Sigmoid colon (tissue), 7 donors: ENCODE data around the gene EEFSEC. TPM values are rescaled to one million over a fixed set of nuclear protein-coding genes. Genes with fewer than 3 reads are reported as not detected.

Experiments
- DNase-seq: peaks from one replicate; pipeline ENCODE4 v3.0.0-alpha.2; 2019
- H3K27ac ChIP-seq, 4 donors: fragments of 200-600 bp; sonication (generic); one replicate each; pipeline ENCODE4 v1.5.1; 2016 to 2019; ENCODE audit warnings: mild to moderate bottlenecking in 1 of 4
- H3K27me3 ChIP-seq, 3 donors: fragments of 200-600 bp; sonication (generic); one replicate each; pipeline ENCODE4 v1.5.1; 2019; ENCODE audit warnings: mild to moderate bottlenecking in 1 of 3
- H3K36me3 ChIP-seq, 4 donors: fragments of 200-600 bp; sonication (generic); one replicate each; pipeline ENCODE4 v1.5.1; 2016 to 2019
- H3K4me1 ChIP-seq, 4 donors: fragments of 200-600 bp; sonication (generic); one replicate each; pipeline ENCODE4 v1.5.1; 2017 to 2019
- H3K4me3 ChIP-seq, 4 donors: fragments of 200-600 bp; sonication (generic); one replicate each; pipeline ENCODE4 v1.5.1; 2017 to 2019; ENCODE audit warnings: mild to moderate bottlenecking in 2 of 4, moderate library complexity in 1 of 4
- H3K9me3 ChIP-seq, 4 donors: fragments of 200-600 bp in 3 of 4; sonication (generic) in 3 of 4; one replicate each; pipeline versions ENCODE4 v1.5.1 to v1.6.1; 2013 to 2019
- EP300 ChIP-seq, 4 donors: sonication (generic); formaldehyde crosslinking; IDR thresholded peaks; one replicate each; pipeline ENCODE4 v1.6.1; 2017; ENCODE audit warnings: antibody characterized with exemption in 4 of 4
- POLR2A ChIP-seq, 2 donors: fragments of 450-650 bp; IDR thresholded peaks; one replicate each; pipeline ENCODE4 v1.6.1; 2016; ENCODE audit warnings: antibody characterized with exemption in 2 of 2, mild to moderate bottlenecking in 2 of 2, moderate library complexity in 2 of 2
- POLR2AphosphoS5 ChIP-seq, 4 donors: sonication (generic); formaldehyde crosslinking; IDR thresholded peaks; one replicate each; pipeline ENCODE4 v1.6.1; 2017; ENCODE audit warnings: antibody characterized with exemption in 4 of 4
- WGBS, 2 donors: extraction: QIAGEN DNeasy Blood & Tissue Kit; methylation state at CpG; one replicate each; pipeline ENCODE4 v1.1.7; 2013; 5-methylcytosine and 5-hydroxymethylcytosine counted together
- intact Hi-C: fragments of 100-400 bp; cut with DNase I; formaldehyde crosslinking; loops from one replicate; pipeline ENCODE4 v1.15.1; 2023
- polyA plus RNA-seq, 3 donors: library from polyadenylated mRNA; stranded (reverse); fragments of 200-250 nt; gene quantifications; one replicate each; pipeline ENCODE4 v1.2.3, GENCODE V29; 2013
- total RNA-seq, 4 donors: library from RNA; depleted of rRNA; stranded (reverse); fragments of >200 nt; gene quantifications; one replicate each; pipeline ENCODE4 v1.1.0, GENCODE V29; 2016
- TF ChIP-seq, protein P1 (sequence below), 4 experiments: fragments of 450-650 bp in 3 of 4; fragments of 200-600 bp in 1 of 4; IDR thresholded peaks; one replicate each; pipeline ENCODE4 v1.5.1; 2016 to 2019; ENCODE audit warnings: antibody characterized with exemption in 4 of 4, mild to moderate bottlenecking in 3 of 4, moderate library complexity in 2 of 4
- donor health status: healthy with polysubstance abuse.
- donor health status: Bipolar disorder and iron deficiency.
- donor health status: healthy.

EEFSEC gene
- total and polyA plus RNA-seq, 7 donors, result 5.3 to 16.1 (median 12.2) TPM

DNA sequence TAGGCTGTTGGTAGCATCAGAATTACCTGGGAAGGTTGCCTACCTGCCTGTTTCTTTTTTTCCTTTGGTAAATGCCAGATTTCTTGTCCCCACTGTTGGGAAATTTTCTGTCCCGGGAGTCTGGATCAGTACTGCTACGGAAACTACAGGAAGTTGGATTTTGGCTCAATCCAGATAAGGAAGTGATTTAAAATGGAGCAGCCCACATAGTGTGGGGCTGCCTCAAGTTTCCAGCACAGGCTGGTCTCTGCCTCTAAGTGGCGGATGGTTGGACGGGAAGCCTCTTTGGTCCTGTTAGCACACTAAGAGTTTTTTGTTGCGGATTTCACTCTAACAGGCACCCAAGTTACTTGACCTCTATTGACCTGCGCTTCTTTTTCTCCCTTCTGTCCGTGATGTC, 54.7 kb downstream of the EEFSEC start:
- Histone ChIP-seq H3K4me3 (no peak overlapping the region), H3K36me3 (no peaks in the 10 kb centered on the region), H3K9me3 (no peaks in the 10 kb centered on the region), H3K4me1 (peaks cover 0 to 17% (median 12%) of the 10 kb centered on the region in 4 donors), H3K27ac (no peak overlapping the region), H3K27me3 (no peaks in the 10 kb centered on the region)
- no peak for DNase-seq
- no peak for TF ChIP-seq POLR2A (IDR thresholded peaks at IDR 0.05)
- TF ChIP-seq, protein P1, sequence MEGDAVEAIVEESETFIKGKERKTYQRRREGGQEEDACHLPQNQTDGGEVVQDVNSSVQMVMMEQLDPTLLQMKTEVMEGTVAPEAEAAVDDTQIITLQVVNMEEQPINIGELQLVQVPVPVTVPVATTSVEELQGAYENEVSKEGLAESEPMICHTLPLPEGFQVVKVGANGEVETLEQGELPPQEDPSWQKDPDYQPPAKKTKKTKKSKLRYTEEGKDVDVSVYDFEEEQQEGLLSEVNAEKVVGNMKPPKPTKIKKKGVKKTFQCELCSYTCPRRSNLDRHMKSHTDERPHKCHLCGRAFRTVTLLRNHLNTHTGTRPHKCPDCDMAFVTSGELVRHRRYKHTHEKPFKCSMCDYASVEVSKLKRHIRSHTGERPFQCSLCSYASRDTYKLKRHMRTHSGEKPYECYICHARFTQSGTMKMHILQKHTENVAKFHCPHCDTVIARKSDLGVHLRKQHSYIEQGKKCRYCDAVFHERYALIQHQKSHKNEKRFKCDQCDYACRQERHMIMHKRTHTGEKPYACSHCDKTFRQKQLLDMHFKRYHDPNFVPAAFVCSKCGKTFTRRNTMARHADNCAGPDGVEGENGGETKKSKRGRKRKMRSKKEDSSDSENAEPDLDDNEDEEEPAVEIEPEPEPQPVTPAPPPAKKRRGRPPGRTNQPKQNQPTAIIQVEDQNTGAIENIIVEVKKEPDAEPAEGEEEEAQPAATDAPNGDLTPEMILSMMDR (IDR thresholded peaks at IDR 0.05), result no peak
- TF ChIP-seq EP300 (IDR thresholded peaks at IDR 0.05), result no peak
- no peak for TF ChIP-seq POLR2AphosphoS5 (IDR thresholded peaks at IDR 0.05)
- WGBS, 2 donors, result 92 to 95% methylated on average over 7 of the region's 7 CpGs
- intact Hi-C loops, result no loop called here

DNA sequence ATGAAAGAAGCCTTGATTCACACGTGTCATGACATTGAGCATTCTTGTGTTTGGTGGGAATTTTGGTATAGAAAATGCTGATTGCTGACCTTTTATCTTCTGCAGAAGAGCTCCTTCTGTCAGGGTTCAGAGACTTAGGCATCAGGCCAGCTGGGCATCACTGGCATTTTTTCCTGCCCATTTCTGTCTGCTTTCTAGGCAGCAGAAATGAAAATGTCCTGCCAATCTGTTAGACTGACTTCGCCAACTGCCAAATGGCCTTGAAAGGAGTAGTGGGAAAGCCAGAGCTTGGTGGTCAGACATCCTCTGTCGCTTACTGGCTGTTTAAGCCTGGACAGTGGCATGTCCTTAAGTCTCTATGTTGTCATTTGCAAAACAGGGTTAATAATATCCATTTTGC, 57.4 kb downstream of the EEFSEC start:
- intact Hi-C loops, result no loop called here
- WGBS, 2 donors, result 90 to 96% methylated on average over 3 of the region's 3 CpGs
- no peak for DNase-seq
- H3K9me3 ChIP-seq, result no peaks in the 10 kb centered on the region
- no peak overlapping the region for H3K4me3 ChIP-seq
- no peak overlapping the region for H3K27ac ChIP-seq
- H3K4me1 ChIP-seq, result peaks cover 0 to 16% (median 8%) of the 10 kb centered on the region in 4 donors
- H3K27me3 ChIP-seq, result no peaks in the 10 kb centered on the region
- no peak for TF ChIP-seq POLR2AphosphoS5 (IDR thresholded peaks at IDR 0.05)
- TF ChIP-seq, protein P1 (IDR thresholded peaks at IDR 0.05), result no peak
- H3K36me3 ChIP-seq, result no peaks in the 10 kb centered on the region

DNA sequence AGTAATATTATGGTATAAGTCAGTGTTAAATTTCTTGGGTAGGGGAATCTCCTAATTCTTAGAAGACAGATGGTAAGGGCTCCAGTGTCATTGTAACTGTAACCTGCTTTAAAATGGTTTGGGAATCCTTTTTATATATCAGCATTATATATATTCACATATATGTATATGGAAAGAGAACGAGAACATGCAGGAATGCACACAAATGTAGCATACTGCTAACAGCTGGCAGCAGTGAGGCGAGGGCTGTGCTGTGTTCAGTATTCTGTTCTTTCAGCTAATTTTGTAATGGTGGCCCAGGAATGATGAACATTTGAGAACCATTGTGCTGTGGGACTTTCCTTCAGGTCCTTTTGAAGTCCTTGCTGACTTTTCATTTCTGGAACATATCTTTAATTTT, 60.8 kb downstream of the EEFSEC start:
- TF ChIP-seq POLR2A (IDR thresholded peaks at IDR 0.05) (no peak), POLR2AphosphoS5 (IDR thresholded peaks at IDR 0.05) (no peak), EP300 (IDR thresholded peaks at IDR 0.05) (no peak)
- TF ChIP-seq, protein P1 (IDR thresholded peaks at IDR 0.05), result no peak
- no peak overlapping the region for H3K4me3 ChIP-seq
- H3K27me3 ChIP-seq, result no peaks in the 10 kb centered on the region
- H3K36me3 ChIP-seq, result no peaks in the 10 kb centered on the region
- H3K4me1 ChIP-seq, result peaks cover 0 to 13% (median 3%) of the 10 kb centered on the region in 4 donors
- no peak overlapping the region for H3K27ac ChIP-seq
- WGBS, 2 donors, result 96 to 100% methylated on average over 2 of the region's 2 CpGs
- intact Hi-C loops, result no loop called here
- no peaks in the 10 kb centered on the region for H3K9me3 ChIP-seq
- DNase-seq, result no peak

DNA sequence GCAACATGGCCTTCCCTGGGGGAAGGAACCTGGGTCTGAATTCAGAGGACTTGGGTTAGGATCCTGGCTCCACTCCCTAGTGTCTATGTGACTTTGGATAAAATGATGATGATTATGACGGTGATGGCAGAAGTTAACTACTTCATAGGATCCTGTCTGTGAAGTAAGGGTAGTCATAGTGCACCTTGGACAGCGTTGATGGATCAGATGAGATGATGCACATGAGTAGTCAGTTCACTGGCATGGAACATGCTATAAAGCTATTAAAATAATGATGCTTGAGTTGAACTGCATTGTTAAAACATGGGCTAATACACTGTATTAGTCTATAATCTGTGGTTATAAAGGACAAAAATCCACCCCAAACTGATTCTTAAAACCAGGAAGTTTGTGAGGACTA, 62.0 kb downstream of the EEFSEC start:
- Histone ChIP-seq H3K36me3 (no peaks in the 10 kb centered on the region), H3K4me1 (peaks cover 0 to 9% (median 3%) of the 10 kb centered on the region in 4 donors), H3K9me3 (no peaks in the 10 kb centered on the region), H3K27ac (no peak overlapping the region), H3K27me3 (no peaks in the 10 kb centered on the region), H3K4me3 (no peak overlapping the region)
- intact Hi-C loops, result no loop called here
- DNase-seq, result no peak
- TF ChIP-seq, protein P1 (IDR thresholded peaks at IDR 0.05), result no peak
- TF ChIP-seq POLR2AphosphoS5 (IDR thresholded peaks at IDR 0.05) (no peak), POLR2A (IDR thresholded peaks at IDR 0.05) (no peak), EP300 (IDR thresholded peaks at IDR 0.05) (no peak)
- 87 to 90% methylated on average over 2 of the region's 2 CpGs for WGBS, 2 donors

DNA sequence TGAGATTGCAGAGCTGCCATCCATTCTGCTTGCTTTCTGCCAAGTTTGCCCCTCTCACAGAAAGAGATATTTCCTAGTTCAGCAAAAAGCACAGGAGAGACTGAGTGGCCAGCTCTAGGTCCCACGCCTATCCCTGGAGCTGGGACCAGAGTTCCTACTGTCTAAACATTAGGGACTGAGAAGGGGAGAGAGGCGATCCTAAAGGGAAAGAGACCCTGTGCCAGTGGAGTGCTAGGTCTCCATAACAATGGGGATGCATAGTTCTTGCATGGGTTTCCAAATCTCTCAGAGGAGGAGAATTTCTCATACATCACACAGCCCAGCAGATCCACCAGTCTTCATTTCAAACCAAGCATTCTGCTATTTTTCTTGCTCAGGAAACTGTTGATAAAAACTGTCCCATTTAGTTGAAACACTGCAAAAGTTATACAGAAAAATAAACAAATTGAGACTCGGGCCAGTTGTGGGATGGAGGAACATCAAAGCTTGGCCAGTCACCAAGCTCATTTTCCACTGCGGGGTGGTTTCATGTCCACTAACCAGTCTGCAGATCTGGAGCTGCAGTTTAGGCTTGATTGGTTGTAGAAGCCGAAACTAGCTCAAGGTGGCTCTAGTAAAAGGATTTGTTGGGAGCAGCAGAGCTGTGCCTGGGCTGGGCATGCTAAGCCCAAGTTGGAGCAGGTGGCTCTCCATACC, 62.7 kb downstream of the EEFSEC start:
- Histone ChIP-seq H3K9me3 (no peaks in the 10 kb centered on the region), H3K27ac (no peak overlapping the region), H3K4me3 (no peak overlapping the region), H3K27me3 (no peaks in the 10 kb centered on the region), H3K4me1 (peaks cover 0 to 2% (median 0%) of the 10 kb centered on the region in 4 donors), H3K36me3 (no peaks in the 10 kb centered on the region)
- WGBS, 2 donors, result 67 to 82% methylated on average over 5 of the region's 5 CpGs
- DNase-seq, result no peak
- intact Hi-C loops, result no loop called here
- TF ChIP-seq, protein P1 (IDR thresholded peaks at IDR 0.05), result no peak
- no peak for TF ChIP-seq POLR2A (IDR thresholded peaks at IDR 0.05)
- TF ChIP-seq POLR2AphosphoS5 (IDR thresholded peaks at IDR 0.05), result no peak
- TF ChIP-seq EP300 (IDR thresholded peaks at IDR 0.05), result no peak
